ENCODE data around the gene REM2. TPM values are rescaled to one million over a fixed set of nuclear protein-coding genes. Genes with fewer than 3 reads are reported as not detected.

Gene REM2
- total RNA-seq, 1 experiment from 2014 or later, result 1.2 TPM

DNA sequence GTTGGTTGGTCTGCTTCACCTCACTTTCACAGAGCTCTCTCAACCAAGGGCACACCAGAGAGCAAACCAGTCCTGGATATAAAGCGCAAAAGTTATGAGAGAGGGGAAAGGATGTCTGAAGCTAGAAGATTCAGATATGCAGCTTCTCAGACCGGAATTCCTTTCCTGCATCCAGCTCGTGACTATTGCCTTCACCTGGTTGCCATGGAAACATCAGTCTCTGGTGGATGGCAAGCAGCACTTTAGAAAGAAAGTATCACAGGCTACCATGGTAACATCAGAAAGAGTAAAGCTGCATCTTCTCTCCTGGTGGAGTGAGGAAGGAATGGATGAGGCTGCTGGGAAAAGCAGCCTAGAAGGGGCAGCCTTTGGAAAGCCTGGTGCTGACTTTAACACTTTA, 13.7 kb downstream of the REM2 start:
- H3K4me1 ChIP-seq (ENCODE audit: insufficient read depth, low read length), result no peaks in the 10 kb centered on the region
- H3K4me2 ChIP-seq (ENCODE audit: insufficient read depth, insufficient read length, low read length), result no peak overlapping the region
- H4K91ac ChIP-seq (ENCODE audit: insufficient read length, low read depth, low read length), result no peak overlapping the region
- H3K27me3 ChIP-seq (ENCODE audit: insufficient read depth, low read length), result peaks cover 9% of the 10 kb centered on the region; the same call in 1 of the 2 replicates
- H2AFZ ChIP-seq (ENCODE audit: low read length), result no peak overlapping the region
- Mint-ChIP-seq H3K4me1 (peaks cover 18 to 27% of the 10 kb centered on the region in 2 experiments), H3K27me3 (ENCODE audit: low read depth) (peaks cover 46% of the 10 kb centered on the region), H3K9me3 (no peaks in the 10 kb centered on the region), H3K27ac (no peak overlapping the region), H3K36me3 (ENCODE audit: insufficient read depth in 1 of 3, low read depth in 3 of 3) (peaks cover 10 to 16% (median 11%) of the 10 kb centered on the region in 3 experiments; a peak in 6 of 7 replicates), H3K4me3 (no peak overlapping the region)
- WGBS (ENCODE audit: extremely low coverage, insufficient read length, low lambda C conversion rate), result no CpG with 5 or more reads among the region's 3 CpGs
- H3K14ac ChIP-seq (ENCODE audit: insufficient read depth, low read length), result no peak overlapping the region
- H4K8ac ChIP-seq (replicated peaks; ENCODE audit: insufficient read length, low read depth, low read length), result no peak overlapping the region
- H3K79me2 ChIP-seq (ENCODE audit: insufficient read depth, low read length), result no peaks in the 10 kb centered on the region
- TF ChIP-seq, protein P1, sequence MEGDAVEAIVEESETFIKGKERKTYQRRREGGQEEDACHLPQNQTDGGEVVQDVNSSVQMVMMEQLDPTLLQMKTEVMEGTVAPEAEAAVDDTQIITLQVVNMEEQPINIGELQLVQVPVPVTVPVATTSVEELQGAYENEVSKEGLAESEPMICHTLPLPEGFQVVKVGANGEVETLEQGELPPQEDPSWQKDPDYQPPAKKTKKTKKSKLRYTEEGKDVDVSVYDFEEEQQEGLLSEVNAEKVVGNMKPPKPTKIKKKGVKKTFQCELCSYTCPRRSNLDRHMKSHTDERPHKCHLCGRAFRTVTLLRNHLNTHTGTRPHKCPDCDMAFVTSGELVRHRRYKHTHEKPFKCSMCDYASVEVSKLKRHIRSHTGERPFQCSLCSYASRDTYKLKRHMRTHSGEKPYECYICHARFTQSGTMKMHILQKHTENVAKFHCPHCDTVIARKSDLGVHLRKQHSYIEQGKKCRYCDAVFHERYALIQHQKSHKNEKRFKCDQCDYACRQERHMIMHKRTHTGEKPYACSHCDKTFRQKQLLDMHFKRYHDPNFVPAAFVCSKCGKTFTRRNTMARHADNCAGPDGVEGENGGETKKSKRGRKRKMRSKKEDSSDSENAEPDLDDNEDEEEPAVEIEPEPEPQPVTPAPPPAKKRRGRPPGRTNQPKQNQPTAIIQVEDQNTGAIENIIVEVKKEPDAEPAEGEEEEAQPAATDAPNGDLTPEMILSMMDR (conservative IDR thresholded peaks at IDR 0.05), result no peak
- H3K9me3 ChIP-seq (ENCODE audit: control insufficient read depth, low read depth, low read length), result no peaks in the 10 kb centered on the region
- H4K5ac ChIP-seq (ENCODE audit: insufficient read length, low read depth, low read length), result no peak overlapping the region
- H3K23me2 ChIP-seq (ENCODE audit: insufficient read length, low read depth, low read length, poor library complexity, severe bottlenecking), result no peaks in the 10 kb centered on the region
- no peak overlapping the region for H2AK5ac ChIP-seq (ENCODE audit: insufficient read length, low read length)
- H3K27ac ChIP-seq (ENCODE audit: insufficient read length, low read depth, low read length), result no peak overlapping the region
- no peak overlapping the region for H2BK20ac ChIP-seq (ENCODE audit: low read depth, low read length, poor library complexity, severe bottlenecking)
- H4K20me1 ChIP-seq (ENCODE audit: control insufficient read depth, insufficient read depth, insufficient read length), result no peaks in the 10 kb centered on the region
- no peak overlapping the region for H2BK5ac ChIP-seq (ENCODE audit: insufficient read length, low read length)
- H3K23ac ChIP-seq (ENCODE audit: insufficient read length, low read depth, low read length), result no peak overlapping the region
- H3T11ph ChIP-seq (ENCODE audit: low read length), result no peak overlapping the region
- no peak overlapping the region for H3K4ac ChIP-seq (ENCODE audit: low read depth, low read length)
- H3K79me1 ChIP-seq (ENCODE audit: insufficient read depth, low read depth, low read length, poor library complexity, severe bottlenecking), result no peaks in the 10 kb centered on the region
- H2BK12ac ChIP-seq (ENCODE audit: insufficient read length, low read depth, low read length), result no peak overlapping the region
- no peak overlapping the region for H3K18ac ChIP-seq (ENCODE audit: insufficient read length, low read depth, low read length)
- no peak for DNase-seq
- H2BK120ac ChIP-seq (ENCODE audit: low read depth, low read length, poor library complexity, severe bottlenecking), result no peak overlapping the region
- no peak overlapping the region for H3K9ac ChIP-seq (ENCODE audit: extremely low read depth, insufficient read length, low read length)
- no peak overlapping the region for H3K56ac ChIP-seq (ENCODE audit: insufficient read length, low read depth, low read length)
- no peak overlapping the region for H2BK15ac ChIP-seq (ENCODE audit: low read depth, low read length)
